Stimulated activated CD4-positive, alpha-beta T cell treated with anti-CD3 and anti-CD28 coated beads, TNF-alpha, amount 100 ng/mL, for 24 hours (primary cell): ENCODE data around the gene TSHZ2.
"Not testable (repeated sequence)": the region's sequence is repeated elsewhere in the genome, so short reads cannot be mapped to it uniquely, and the experiment has no call there.

Experiments
- DNase-seq, 3 experiments: peaks; one replicate each; pipeline ENCODE4 v3.0.0-alpha.2; 2020; ENCODE audit warnings: low read depth in 3 of 3

TSHZ2 gene

DNA sequence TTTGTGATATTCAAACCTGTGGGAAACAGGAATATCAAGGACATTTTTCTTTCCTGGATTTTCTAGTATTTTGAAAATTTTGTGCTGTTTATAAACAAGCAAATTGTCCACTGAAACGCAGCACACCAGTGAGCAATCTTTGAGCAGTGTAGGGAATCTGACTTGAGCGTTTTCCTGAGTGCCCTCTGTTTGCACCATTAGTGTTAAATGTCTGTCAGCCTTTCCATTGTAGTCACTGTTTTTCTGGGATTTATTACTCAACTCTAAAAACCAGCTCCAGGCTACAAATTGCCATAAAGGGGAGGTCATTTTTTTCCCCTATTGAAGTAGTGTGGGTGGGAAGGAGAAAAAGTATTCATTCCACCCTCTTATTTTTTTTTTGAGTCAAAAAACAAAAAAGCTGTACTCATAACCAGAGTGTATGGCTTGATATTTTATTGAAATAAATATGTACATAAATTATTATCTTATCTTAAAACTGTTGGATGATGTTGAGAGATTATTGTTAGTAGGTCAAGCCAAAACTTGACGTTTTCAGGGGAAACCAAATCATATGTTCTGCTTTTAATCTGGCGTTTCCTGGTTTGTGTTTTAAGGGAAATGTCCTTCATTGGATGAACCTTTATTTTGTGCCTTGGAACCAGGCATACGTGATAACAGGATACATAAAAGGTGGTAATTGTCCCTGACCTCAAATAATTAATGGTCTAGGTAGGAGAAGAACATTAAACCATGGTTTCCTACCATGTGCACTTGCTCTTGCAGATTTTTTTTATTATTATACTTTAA is 51.8 kb downstream of the TSHZ2 start:
- no peak for DNase-seq

DNA sequence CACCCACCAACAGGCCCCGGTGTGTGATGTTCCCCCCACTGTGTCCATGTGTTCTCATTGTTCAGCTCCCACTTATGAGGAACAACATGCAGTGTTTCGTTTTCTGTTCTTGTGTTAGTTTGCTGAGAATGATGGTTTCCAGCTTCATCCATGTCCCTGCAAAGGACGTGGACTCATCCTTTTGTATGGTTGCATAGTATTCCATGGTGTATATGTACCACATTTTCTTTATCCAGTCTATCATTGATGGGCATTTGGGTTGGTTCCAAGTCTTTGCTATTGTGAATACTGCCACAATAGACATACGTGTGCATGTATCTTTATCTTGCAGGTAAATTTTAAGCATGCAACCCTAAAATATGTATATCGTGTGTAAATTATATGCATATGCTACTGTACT is 52.5 kb downstream of the TSHZ2 start:
- not testable (repeated sequence) for DNase-seq

DNA sequence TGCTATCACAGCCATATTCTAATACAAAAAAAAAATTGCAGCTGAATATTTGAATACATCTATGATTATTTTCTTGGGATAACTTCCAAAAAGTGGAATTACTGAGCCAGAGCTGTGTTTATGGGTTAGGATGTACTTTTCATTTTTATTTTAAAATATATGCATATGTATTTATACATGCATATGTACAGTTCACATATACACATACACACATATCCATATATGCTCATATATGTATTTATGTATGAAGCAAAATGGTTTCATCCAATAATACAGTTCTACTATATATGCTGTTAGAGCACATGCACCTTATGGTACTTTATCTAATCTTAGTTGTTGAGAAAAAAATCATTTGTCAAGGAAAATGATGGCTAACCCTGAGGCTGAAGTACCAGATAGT is 54.9 kb downstream of the TSHZ2 start:
- no peak for DNase-seq

DNA sequence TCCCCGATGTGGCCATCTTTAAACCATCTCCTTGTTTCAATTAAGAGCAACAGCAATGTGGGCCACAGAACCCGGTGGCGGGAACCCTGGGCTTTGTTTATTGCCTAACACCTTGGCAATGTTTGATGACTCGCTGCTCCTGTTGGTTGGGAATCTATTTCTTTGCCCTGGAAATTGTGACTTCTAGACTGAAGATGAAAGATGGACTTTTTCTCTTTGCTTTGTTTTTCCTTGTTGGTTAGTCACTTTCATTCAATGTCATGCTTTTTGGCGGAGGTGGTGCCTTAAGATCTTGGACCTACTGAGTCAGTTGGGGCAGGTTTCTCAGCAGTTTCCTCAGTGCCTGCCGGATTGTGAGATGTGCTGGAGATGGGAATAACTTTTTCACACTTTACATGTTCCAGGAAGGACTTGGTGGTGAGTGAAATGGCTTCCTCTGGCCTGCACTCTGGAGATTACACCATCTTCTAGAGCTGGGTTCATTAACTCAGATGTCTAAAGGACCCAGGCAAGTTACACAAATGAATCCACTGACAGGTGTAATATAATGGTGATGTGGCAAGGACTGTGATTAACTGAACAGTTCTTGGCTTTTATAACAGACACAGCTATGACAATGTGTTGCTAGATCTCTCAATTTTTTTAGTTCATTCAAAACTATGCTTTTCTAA is 56.3 kb downstream of the TSHZ2 start:
- peak; percentile 30 to 41 (median 31) for DNase-seq

DNA sequence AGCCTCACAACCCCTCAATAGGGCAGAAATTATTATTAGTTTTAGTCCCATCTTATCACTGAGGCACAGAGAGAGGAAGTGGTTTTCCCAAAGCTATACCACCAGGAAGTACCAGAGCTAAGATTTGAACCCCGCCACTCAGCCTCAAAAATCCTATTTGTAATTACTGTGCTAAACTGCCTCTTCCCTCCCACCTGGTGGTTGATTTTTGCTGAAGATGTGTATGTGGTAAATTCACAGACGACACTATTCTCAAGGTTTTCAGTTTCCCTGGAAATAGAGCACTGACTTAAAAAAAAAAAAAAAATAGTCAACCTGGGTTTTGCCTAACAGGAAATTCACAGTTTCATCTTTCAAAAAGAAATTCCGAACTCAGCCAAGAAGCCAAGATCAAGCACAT is 57.9 kb downstream of the TSHZ2 start:
- no peak for DNase-seq

DNA sequence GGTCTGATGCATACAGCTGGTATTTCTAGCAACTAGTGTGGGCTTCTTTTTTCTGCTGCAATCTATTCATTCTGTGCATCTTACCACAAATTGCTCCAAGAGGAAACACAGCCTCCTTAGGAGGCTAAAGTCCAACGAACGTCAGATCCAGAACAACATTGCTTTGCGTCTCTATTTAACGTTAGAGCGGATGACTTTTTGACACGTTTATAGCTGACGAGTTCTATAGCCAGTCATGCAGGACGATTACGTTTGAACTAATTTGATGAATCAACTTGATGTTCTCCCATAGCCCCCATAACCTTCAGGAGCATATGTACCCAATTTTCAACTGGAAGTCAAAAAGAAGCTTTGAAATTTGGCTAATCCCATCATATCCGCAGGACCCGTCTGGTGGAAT is 59.9 kb downstream of the TSHZ2 start:
- no peak for DNase-seq

DNA sequence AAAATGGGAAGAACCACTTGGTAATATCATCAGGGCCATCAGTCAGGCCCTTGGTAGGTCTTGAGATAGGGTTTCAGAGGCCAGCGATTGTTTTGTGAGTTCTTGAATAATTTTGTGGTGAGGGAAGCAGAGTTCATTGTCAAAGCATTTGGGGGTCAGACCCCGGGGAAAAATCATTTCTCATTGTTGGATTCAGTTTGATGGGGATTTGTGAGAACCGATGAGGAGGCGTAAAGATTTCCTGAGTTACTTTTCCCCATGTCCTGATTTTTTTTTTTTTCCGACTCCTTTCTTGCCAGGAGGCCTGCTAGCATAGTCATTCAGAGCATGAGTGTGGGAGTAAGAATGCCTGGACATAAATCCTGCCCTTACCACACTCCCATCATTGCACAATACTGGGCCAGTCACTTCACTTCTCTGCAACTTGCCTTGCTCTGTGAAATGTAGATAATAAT is 60.3 kb downstream of the TSHZ2 start:
- no peak for DNase-seq

DNA sequence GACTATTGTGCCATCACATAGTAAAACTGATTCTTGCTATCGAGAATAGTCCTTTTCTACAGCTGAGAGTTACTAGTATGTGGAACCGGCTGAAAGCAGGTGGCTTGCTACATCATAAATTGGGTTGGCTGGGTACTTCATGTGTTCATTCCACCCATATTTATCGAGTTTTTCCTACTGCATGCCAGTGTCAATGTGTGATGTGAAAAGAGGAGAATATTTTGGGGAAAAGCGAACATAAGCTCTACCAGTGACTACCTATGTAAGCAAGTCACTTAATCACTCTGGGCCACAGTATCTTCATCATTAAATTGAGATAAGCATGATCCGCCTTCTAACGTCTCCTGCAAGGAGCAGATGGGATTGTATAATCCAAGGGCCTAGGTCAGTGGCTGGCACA is 61.0 kb downstream of the TSHZ2 start:
- DNase-seq = no peak

DNA sequence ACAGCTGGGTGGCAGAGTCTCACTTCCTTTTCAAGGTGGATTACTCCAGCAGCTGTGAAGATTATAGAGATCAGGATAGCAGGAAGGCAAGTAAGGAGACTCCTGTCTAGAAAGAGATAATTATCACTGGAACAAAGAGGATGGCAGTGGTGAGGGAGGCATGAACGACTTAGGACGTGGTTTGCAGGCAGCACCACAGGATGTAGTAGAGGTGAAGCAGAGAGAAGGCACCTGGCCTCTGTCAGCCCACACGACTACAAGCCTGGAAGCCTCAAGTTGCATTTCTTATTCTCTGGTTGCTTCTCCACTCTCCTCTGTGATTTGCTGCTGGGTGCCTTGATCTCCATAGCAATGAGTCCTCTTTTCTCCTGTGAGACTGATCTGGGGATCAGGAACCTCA is 62.7 kb downstream of the TSHZ2 start:
- DNase-seq = peak in 1 of 3 experiments; percentile 11

DNA sequence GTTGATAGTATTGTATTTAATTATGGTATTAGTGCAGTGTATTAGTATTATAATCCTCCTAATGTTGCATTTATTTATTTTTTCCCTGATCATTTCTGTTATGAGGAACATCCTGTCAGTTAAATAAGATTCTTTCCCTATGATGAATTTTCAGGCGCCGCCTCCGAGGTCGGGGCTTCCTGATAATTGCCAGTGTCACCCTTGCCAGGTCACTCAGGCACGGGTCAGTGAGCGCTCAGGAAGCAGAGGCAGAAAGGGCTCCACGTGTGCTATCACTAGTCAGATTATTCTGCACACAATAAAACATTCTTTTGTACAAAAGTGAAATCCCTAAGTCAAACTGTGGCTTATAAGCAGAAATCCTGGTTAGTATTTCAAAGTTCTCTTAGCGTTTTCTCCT is 64.8 kb downstream of the TSHZ2 start:
- no peak for DNase-seq

DNA sequence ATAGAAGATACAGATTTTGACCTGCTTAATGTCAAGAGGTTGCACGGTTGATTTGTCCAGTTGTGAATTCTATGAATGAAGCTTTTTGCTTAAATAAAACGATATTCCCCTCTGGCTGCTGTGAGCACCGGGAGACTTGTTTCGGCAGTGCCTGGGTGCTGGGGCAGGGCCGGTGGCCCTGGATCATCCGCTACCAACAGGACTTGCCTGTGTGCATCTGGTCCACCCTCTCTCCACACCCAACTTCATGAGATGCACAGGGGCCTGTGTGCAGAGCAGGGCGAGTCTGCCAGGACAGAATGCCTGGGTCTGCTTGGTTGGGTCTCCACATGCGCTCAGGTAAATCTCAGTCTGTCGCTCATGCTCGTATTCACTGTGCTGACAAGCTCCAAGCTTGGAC is 65.5 kb downstream of the TSHZ2 start:
- no peak for DNase-seq

DNA sequence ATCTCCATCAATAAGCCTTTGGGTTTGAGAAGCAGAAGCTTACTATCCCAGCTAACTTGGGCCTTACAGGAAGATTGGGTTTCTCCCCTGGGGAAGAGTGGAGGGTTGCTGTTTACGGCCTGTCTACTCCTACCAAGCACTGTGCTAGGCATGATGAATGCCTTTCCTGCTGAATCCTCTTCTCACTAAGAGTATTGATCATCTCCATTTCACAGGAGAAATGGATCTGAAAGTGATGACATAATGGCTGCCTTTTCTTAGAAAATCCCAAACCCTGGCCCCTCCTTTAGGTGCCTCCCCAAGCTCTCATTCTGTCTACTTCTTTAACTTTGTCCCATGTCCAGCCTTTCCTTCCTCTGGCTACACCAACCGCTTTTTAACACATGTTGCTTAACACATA is 66.1 kb downstream of the TSHZ2 start:
- DNase-seq = no peak

DNA sequence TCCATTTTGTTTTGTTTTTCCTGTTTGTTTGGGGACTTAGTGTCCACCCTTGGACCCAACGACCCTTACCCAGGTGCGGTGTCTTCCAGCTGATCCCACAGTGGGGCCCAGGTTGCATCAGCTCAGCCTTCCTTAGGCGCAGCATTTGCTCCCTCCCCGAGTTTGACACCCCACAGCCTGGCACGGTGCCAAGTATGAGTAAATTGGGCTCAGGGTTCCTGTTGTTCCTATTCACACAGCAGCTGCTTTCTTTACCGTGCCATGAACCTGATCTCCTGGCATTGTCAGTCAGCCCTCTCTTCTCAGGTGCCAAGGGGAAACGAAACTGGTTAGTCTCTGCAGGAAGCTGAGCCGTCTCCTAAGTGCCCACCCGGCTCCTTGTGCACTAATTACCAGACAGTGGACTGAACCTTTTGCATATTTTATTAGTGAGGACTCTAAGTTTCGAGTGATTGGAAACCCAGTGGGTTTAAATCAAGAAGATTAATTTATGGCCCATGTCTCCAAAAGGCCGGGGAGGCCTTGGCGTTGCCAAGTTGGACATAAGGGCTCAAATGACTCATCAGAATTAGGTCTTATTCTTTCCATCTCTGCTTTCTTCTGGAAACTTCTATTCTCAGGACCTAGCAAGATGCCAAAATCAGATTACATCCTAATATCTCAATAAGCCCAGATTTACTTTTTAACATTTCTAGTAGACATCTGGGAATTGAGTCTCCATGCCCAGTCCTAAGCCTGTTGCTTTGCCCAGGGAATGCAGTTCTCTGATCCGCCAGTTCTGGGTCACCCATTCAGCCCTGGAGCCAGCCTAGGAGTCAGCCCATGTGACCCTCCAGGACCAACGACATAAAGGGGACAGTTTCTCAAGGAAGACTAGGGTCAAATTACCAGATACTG is 68.8 kb downstream of the TSHZ2 start:
- DNase-seq = no peak

DNA sequence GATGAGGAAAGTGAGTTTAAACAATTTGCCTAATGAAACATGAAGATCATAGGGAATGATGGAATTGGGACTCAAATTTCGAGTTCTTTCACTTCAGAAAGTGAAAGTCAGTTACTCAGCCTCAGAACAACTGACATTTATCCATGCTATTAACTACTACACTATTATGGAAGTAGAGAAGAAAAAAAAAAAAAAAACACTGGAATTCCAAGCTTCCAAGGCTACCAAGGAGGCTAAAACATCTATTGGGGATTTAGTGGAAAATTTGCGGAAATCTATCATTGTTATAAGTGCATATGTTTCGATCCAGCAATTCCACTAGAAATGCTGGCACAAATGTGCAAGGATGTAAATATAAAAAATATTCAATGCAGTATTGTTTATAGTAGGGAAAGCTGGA is 70.4 kb downstream of the TSHZ2 start:
- no peak for DNase-seq

DNA sequence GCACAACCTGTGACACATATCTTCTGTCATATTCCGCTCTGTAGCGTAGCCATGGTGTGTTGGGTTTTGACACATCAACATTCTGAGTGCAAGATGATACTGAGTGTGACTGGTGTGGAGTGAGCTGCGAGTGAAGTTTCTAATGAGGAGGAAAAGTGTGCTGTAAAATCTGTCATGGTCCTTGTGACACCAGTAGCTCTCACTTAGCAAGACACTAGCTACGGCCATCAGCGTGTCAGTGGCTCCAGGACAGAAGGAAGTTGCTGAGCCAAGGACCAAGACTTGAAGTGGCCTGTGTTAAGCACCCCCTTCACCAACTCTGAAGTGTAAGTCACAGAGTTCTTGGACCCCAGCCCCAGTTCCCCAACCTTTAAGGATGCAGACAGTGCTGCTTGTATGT is 72.1 kb downstream of the TSHZ2 start:
- DNase-seq = no peak

DNA sequence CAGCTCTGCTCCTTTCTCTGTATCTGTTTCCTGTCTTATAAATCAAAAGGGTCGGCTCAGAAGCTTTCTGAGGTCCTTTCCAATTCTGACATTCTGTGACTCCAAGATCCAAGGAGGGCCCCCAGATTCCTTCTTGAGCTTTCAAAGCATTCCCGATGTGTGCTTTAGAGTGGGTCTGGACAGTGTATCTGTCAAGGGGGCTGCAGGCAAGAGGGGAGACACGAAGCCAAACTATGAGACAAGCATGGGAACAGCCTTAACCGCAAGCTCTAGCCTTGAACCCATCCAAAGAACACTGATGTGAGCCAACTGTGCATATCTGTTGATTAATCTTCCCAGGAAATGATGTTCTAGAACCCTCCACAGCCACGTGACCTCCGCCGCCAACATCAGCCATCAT is 73.8 kb downstream of the TSHZ2 start:
- no peak for DNase-seq

DNA sequence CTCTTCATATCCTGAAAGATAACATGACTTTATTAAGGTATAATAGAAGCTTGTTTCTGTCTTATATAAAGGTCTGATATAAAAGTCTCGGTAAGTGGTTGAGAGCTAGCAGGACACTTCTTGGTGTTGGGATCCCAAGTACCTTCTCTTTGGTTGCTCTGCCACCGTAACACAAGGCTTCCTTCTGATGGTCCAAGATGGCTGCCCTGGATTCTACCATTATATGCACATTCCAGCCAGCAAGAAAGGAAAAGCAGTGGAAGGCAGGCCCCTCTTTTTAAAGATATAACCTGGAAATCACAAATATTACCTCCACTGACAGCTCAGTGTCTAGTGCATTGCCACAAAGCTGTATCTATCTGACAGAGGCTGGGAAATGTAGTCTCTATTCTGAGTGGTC is 75.0 kb downstream of the TSHZ2 start:
- no peak for DNase-seq

DNA sequence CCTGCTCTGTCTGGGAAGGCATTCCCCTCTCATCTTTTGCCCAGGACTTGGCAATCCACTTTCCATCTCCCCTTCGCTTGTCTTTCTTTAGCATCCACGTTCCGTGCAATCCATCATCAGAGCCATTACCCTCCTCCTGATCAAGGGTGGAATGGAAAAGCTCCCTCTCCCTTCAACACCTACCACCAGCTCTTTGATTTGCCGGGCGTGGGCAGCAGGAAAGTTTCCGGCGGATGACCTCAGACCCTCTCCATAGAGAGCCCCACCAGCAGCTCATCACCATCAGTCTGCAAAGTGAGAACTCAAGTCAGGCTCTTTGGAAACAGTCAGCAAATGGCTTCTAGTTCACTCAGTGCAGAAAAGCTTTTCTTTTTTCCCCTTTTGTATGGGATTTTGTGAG is 76.2 kb downstream of the TSHZ2 start:
- no peak for DNase-seq

DNA sequence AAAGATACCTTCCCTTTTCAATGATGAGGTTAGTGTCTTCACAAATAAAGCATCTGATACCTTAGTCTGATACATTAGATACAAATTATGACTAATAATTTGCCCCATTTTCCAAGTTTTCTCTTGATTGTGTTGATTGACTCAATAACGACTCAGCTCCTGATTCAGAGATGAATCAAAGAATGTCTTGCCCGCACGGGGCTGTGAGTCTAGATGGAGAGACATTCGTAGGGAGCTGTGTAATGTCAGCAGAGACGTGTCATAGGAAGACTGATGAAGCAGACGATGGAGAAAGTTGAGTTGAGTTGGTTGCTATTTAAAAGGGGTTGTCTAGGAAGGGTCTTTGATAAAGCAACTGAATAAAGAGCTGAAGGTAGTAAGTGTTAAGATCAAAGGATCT is 78.2 kb downstream of the TSHZ2 start:
- no peak for DNase-seq

DNA sequence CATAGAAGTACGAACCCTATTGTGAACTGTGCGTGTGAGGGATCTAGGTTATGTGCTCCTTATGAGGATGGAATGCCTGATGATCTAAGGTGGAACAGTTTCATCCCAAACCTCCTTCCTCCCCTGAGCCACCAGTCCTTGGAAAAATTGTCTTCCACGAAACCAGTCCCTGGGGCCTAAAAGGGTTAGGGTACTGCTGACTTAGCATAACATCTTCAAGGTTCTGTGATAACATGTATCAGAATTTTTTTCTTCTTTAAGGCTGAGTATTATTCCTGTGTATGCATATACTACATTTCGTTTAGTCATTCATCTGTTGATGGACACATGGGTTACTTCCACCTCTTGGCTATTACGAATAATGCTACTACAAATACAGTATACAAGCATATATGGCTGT is 80.2 kb downstream of the TSHZ2 start:
- no peak for DNase-seq

DNA sequence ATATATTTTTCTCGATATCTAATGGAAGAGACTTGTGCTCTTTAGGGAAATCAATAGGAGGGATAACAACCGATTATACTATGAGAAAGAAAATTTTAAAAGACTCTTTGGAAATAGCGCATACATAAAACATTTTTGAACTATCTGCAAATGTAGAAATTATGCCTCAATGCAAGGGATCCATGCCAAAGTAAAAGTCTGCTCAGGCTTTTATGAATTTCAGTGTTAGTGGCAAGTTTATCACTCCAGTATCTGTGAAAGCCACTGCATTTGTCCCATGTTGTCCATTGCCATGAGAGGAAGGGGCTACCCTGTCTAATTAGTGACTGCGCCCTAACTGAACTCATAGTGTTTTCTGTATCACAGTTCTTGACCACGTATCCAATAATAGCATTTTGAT is 81.4 kb downstream of the TSHZ2 start:
- DNase-seq = no peak

DNA sequence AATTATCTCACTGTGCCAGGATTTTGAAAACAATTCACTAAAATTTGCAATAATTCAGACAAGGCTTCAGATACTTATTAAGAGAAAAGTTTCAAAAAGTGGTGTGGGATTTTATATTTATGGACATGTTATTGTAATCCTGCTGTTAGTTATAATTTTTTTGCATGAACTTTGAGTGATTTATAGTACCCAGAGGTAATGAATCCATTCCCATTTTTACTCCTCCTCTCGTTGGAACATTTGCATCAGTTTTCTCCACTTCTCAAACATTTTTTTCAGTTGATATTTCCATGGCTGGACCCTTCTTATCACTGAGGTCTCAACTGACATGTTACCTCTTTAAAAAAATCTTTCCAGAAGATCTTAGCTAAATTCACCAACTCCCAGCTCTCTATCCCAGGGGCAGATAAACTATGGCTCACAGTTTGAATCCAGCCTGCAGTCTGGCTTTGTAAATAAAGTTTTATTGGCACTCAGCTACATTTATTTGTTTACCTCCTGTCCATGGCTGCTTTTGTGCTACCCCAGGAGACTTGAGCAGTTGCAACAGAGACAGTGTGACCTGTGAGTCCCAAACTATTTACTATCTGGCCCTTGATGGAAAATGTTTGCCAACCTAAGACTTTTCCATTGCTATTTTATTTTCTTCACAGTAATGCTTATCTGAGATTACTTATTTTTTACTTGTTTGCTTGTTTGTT is 83.4 kb downstream of the TSHZ2 start:
- no peak for DNase-seq
